GM12878 (cell line): ENCODE data around the gene COL1A1. TPM values are rescaled to one million over a fixed set of nuclear protein-coding genes. Genes with fewer than 3 reads are reported as not detected.

Source experiments
- ASH2L ChIP-seq: fragments of 300-600, 200-600 bp; sonication (generic); IDR thresholded peaks from 2 replicates; pipeline ENCODE4 v1.6.1; 2017; ENCODE audit warnings: low read depth, mild to moderate bottlenecking, borderline replicate concordance
- BCLAF1 ChIP-seq: fragments of 450-650 bp; IDR thresholded peaks from 2 replicates; pipeline ENCODE4 v1.6.1; 2017; ENCODE audit warnings: antibody characterized with exemption, mild to moderate bottlenecking, moderate library complexity
- BMI1 ChIP-seq: fragments of 450-650 bp; IDR thresholded peaks from 2 replicates; pipeline ENCODE4 v1.6.1; 2016; ENCODE audit warnings: mild to moderate bottlenecking, moderate library complexity, borderline replicate concordance
- BRCA1 ChIP-seq: IDR thresholded peaks from 2 replicates; pipeline ENCODE4 v1.6.1; 2011; ENCODE audit warnings: low read depth, low read length, improper control_type of control experiment
- ETV6 ChIP-seq, 2 experiments: fragments of 450-650 bp in 1 of 2; IDR thresholded peaks in 1 of 2; conservative IDR thresholded peaks in 1 of 2; 2 replicates each; pipeline ENCODE4 v1.6.1; 2014; ENCODE audit warnings: antibody characterized with exemption in 1 of 2, borderline replicate concordance in 1 of 2, low read depth in 1 of 2, mild to moderate bottlenecking in 1 of 2, moderate library complexity in 1 of 2
- EZH2 ChIP-seq: IDR thresholded peaks from 2 replicates; pipeline ENCODE4 v1.6.1; 2012; ENCODE audit warnings: low read depth, mild to moderate bottlenecking, control low read depth, inconsistent platforms, low read length, borderline replicate concordance; ENCODE audit not compliant: control insufficient read depth
- HDGF ChIP-seq: fragments of 450-650 bp; IDR thresholded peaks from 2 replicates; pipeline ENCODE4 v1.6.1; 2016; ENCODE audit warnings: antibody characterized with exemption
- IKZF1 ChIP-seq: fragments of 450-650 bp; conservative IDR thresholded peaks from 2 replicates; pipeline ENCODE4 v1.6.1; 2017; ENCODE audit warnings: antibody characterized with exemption, mild to moderate bottlenecking
- IKZF2 ChIP-seq, 2 experiments: fragments of 450-650 bp; IDR thresholded peaks; 2 replicates each; pipeline ENCODE4 v1.6.1; 2017; ENCODE audit warnings: mild to moderate bottlenecking in 2 of 2, moderate library complexity in 2 of 2
- LARP7 ChIP-seq: fragments of 450-650 bp; IDR thresholded peaks from 2 replicates; pipeline ENCODE4 v1.6.1; 2017; ENCODE audit warnings: mild to moderate bottlenecking
- MEF2A ChIP-seq: IDR thresholded peaks from 2 replicates; pipeline ENCODE4 v1.6.1; 2011; ENCODE audit warnings: low read depth, mild to moderate bottlenecking, low read length, moderate library complexity; ENCODE audit not compliant: insufficient read depth
- MTA2 ChIP-seq: fragments of 450-650 bp; IDR thresholded peaks from 2 replicates; pipeline ENCODE4 v1.6.1; 2016; ENCODE audit warnings: low read depth, mild to moderate bottlenecking, moderate library complexity
- MYB ChIP-seq: fragments of 150-350 bp; IDR thresholded peaks from 2 replicates; pipeline ENCODE4 v1.6.1; 2014; ENCODE audit warnings: mild to moderate bottlenecking, low read depth, low read length, borderline replicate concordance
- PAX5 ChIP-seq: IDR thresholded peaks from 2 replicates; pipeline ENCODE4 v1.6.1; 2011; ENCODE audit warnings: low read depth, low read length, borderline replicate concordance
- PML ChIP-seq: IDR thresholded peaks from 2 replicates; pipeline ENCODE4 v1.6.1; 2012; ENCODE audit warnings: low read length, inconsistent platforms
- POU2F2 ChIP-seq: IDR thresholded peaks from 3 replicates; pipeline ENCODE4 v1.6.1; 2011; ENCODE audit warnings: low read depth, mild to moderate bottlenecking, low read length, borderline replicate concordance
- RB1 ChIP-seq: fragments of 450-650 bp; formaldehyde crosslinking; IDR thresholded peaks from 2 replicates; pipeline ENCODE4 v1.6.1; 2017; ENCODE audit warnings: mild to moderate bottlenecking, borderline replicate concordance
- RCOR1 ChIP-seq: conservative IDR thresholded peaks from 2 replicates; pipeline ENCODE4 v1.6.1; 2012; ENCODE audit warnings: low read depth, low read length, improper control_type of control experiment
- SMAD1 ChIP-seq: fragments of 450-650 bp; IDR thresholded peaks from 2 replicates; pipeline ENCODE4 v1.6.1; 2018; ENCODE audit warnings: mild to moderate bottlenecking, low read depth; ENCODE audit not compliant: partially characterized antibody
- YBX1 ChIP-seq: fragments of 450-650 bp; IDR thresholded peaks from 2 replicates; pipeline ENCODE4 v1.6.1; 2016; ENCODE audit warnings: antibody characterized with exemption
- YY1 ChIP-seq: IDR thresholded peaks from 2 replicates; pipeline ENCODE4 v1.6.1; 2011; ENCODE audit warnings: low read depth, mild to moderate bottlenecking, low read length
- ZNF622 ChIP-seq: fragments of 450-650 bp; IDR thresholded peaks from 2 replicates; pipeline ENCODE4 v1.6.1; 2017; ENCODE audit warnings: mild to moderate bottlenecking, inconsistent platforms
- polyA plus RNA-seq, 11 experiments: library from polyadenylated mRNA; depleted of rRNA in 4 of 11; unstranded in 6 of 11; stranded (reverse) in 5 of 11; fragments of >200 nt; fragmentation: Nextera tagmentation in 4 of 11; fragmentation: Illumina TruSeq in 1 of 11; extraction: Ambion mirVana in 4 of 11; extraction: Trizol in 1 of 11; gene quantifications; 1 replicate in 1 of 11; 2 replicates in 10 of 11; pipeline versions ENCODE4 v1.2.1 to v1.2.3, GENCODE V29; 2011 to 2016; ENCODE audit warnings: inconsistent platforms in 2 of 11, missing spikeins in 2 of 11, low read depth in 1 of 11
- total RNA-seq, 4 experiments: library from RNA; depleted of rRNA in 3 of 4; stranded (reverse); fragments of >200 nt in 3 of 4; fragmentation: Illumina TruSeq in 1 of 4; extraction: Trizol in 1 of 4; gene quantifications; 2 replicates each; pipeline versions ENCODE4 v1.2.1 to v1.2.3, GENCODE V29; 2013 to 2021
- TF ChIP-seq, protein P1 (sequence below): fragments of 450-650 bp; conservative IDR thresholded peaks from 2 replicates; pipeline ENCODE4 v1.6.1; 2017; ENCODE audit warnings: mild to moderate bottlenecking, moderate library complexity
- TF ChIP-seq, protein P2 (sequence below): fragments of 450-650 bp; IDR thresholded peaks from 2 replicates; pipeline ENCODE4 v1.6.1; 2017; ENCODE audit warnings: low read depth, mild to moderate bottlenecking, moderate library complexity

The COL1A1 gene
- total and polyA plus RNA-seq, 10 of the 15 experiments (the other 5 are each of a cell fraction or from before 2014, with no cell fraction given), result 0.18 to 7.7 (median 2.3) TPM

DNA sequence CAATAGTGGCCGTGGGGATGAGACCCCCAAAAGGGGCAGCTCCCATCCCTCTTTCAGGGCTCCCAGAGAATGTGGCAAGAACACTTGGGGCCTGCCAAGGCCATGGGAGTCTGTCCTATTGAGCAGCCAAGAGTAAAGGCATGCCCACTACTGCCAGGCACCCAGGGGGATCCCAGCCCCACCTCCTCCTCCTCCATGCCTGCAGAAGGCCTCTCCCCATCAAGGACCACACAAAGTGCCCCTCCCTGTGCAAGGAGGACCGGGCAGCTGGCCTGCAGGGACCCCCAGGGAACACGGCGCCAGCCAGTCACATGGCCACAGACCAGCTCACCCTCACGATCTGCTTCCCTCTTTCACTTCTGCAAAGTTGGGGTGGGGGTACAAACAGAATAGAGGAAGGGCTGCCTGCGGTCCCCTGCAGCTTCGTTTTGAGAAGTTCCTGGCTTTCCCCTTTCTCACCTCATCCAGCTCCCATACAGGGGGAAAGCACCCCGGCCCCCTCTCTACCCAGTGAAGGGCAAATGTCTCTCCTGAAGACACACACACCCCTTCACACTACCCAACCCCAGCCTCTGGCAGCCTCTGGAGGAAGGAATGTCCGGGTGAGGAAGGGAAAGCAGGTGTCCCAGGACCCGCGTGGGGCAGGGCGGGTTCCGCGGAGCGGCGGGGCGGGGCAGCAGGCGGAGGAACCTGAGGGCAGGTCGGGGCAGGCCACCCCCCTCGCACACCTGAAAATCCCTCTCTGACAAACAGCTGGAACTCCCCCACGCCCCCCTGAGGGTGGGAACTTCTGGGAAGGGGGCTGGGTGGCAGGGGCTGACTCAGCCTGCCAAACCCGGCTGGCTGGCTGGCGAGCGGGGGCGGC lies 53.0 kb downstream of the COL1A1 start (continued):
- TF ChIP-seq, protein P1, sequence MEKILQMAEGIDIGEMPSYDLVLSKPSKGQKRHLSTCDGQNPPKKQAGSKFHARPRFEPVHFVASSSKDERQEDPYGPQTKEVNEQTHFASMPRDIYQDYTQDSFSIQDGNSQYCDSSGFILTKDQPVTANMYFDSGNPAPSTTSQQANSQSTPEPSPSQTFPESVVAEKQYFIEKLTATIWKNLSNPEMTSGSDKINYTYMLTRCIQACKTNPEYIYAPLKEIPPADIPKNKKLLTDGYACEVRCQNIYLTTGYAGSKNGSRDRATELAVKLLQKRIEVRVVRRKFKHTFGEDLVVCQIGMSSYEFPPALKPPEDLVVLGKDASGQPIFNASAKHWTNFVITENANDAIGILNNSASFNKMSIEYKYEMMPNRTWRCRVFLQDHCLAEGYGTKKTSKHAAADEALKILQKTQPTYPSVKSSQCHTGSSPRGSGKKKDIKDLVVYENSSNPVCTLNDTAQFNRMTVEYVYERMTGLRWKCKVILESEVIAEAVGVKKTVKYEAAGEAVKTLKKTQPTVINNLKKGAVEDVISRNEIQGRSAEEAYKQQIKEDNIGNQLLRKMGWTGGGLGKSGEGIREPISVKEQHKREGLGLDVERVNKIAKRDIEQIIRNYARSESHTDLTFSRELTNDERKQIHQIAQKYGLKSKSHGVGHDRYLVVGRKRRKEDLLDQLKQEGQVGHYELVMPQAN, result peak; percentile 44
- peak; percentile 73; the same call in 2 of the 3 replicates for TF ChIP-seq POU2F2
- TF ChIP-seq BMI1, result peak; percentile 68; the same call in 1 of the 2 replicates
- TF ChIP-seq ZNF622, result no peak
- TF ChIP-seq IKZF1, result peak; percentile 99
- peak; percentile 57; the same call in 1 of the 2 replicates for TF ChIP-seq YY1
- no peak for TF ChIP-seq RCOR1
- TF ChIP-seq BRCA1, result no peak
- no peak for TF ChIP-seq PML
- TF ChIP-seq MEF2A, result no peak
- peak in 1 of 2 experiments; percentile 60; a peak in 2 of 4 replicates for TF ChIP-seq ETV6 (conservative IDR thresholded peaks at IDR 0.05 in 1 of 2, IDR thresholded peaks at IDR 0.05 in 1 of 2; ENCODE audit: borderline replicate concordance in 1 of 2, low read depth in 1 of 2)
- 0 out of 2 replicates have a peak, but pooled peaks have one; percentile 26 for TF ChIP-seq MYB
- TF ChIP-seq RB1, result 0 out of 2 replicates have a peak, but pooled peaks have one; percentile 35
- no peak for TF ChIP-seq ASH2L
- TF ChIP-seq, protein P2, sequence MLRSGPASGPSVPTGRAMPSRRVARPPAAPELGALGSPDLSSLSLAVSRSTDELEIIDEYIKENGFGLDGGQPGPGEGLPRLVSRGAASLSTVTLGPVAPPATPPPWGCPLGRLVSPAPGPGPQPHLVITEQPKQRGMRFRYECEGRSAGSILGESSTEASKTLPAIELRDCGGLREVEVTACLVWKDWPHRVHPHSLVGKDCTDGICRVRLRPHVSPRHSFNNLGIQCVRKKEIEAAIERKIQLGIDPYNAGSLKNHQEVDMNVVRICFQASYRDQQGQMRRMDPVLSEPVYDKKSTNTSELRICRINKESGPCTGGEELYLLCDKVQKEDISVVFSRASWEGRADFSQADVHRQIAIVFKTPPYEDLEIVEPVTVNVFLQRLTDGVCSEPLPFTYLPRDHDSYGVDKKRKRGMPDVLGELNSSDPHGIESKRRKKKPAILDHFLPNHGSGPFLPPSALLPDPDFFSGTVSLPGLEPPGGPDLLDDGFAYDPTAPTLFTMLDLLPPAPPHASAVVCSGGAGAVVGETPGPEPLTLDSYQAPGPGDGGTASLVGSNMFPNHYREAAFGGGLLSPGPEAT, result peak; percentile 99
- TF ChIP-seq MTA2, result peak; percentile 91
- TF ChIP-seq YBX1, result no peak
- TF ChIP-seq SMAD1, result no peak
- peak; percentile 79 for TF ChIP-seq HDGF
- no peak for TF ChIP-seq BCLAF1
- TF ChIP-seq LARP7, result peak; percentile 59
- TF ChIP-seq IKZF2 (IDR thresholded peaks at IDR 0.05), result peak; percentile 99
- no peak for TF ChIP-seq EZH2
- TF ChIP-seq PAX5, result peak; percentile 84; the same call in 1 of the 2 replicates
